Psoas muscle (tissue), 8 donors: ENCODE data around the gene TRAPPC5. TPM values are rescaled to one million over a fixed set of nuclear protein-coding genes. Genes with fewer than 3 reads are reported as not detected.

Experiments used
- ATAC-seq, 4 donors: fragments of 200-7000 bp; cut with Tn5 transposase; one replicate each; pipeline ENCODE4 v1.9.1; 2020; ENCODE audit warnings: moderate library complexity in 3 of 4, mild to moderate bottlenecking in 2 of 4
- DNase-seq, 2 donors: peaks; one replicate each; pipeline ENCODE4 v3.0.0-alpha.2; 2020
- H3K27ac ChIP-seq: fragments of 200-600 bp; one replicate; pipeline ENCODE4 v1.8.0; 2022
- H3K27me3 ChIP-seq, 3 donors: fragments of 200-600 bp in 1 of 3; one replicate each; pipeline versions ENCODE4 v1.6.1 to v1.8.0; 2013 to 2022; ENCODE audit warnings: low read length in 2 of 3, mild to moderate bottlenecking in 2 of 3, moderate library complexity in 1 of 3; ENCODE audit not compliant: insufficient read depth in 3 of 3
- H3K36me3 ChIP-seq, 2 donors: fragments of 200-600 bp in 1 of 2; one replicate each; pipeline versions ENCODE4 v1.6.1 to v1.8.0; 2013 to 2022; ENCODE audit warnings: low read depth in 1 of 2, mild to moderate bottlenecking in 1 of 2, moderate library complexity in 1 of 2; ENCODE audit not compliant: insufficient read depth in 1 of 2
- H3K4me1 ChIP-seq: fragments of 200-600 bp; one replicate; pipeline ENCODE4 v1.8.0; 2022
- H3K4me3 ChIP-seq: fragments of 200-600 bp; one replicate; pipeline ENCODE4 v1.8.0; 2022; ENCODE audit warnings: mild to moderate bottlenecking
- H3K9me3 ChIP-seq: fragments of 200-600 bp; one replicate; pipeline ENCODE4 v1.8.0; 2022
- CTCF ChIP-seq: fragments of 200-600 bp; IDR thresholded peaks from one replicate; pipeline ENCODE4 v1.8.0; 2022; ENCODE audit warnings: antibody characterized with exemption
- WGBS, 3 donors: extraction: QIAGEN DNeasy Blood & Tissue Kit; methylation state at CpG; one replicate each; pipeline versions ENCODE4 v1.1.6 to v1.1.7; 2013; 5-methylcytosine and 5-hydroxymethylcytosine counted together
- intact Hi-C, 2 donors: fragments of 100-400 bp; cut with DNase I; formaldehyde crosslinking; loops; one replicate each; pipeline versions ENCODE4 v1.11.0 to v1.14.2; 2022
- polyA plus RNA-seq, 3 donors: library from polyadenylated mRNA; stranded (reverse); fragments of 200-250 nt; gene quantifications; one replicate each; pipeline ENCODE4 v1.2.3, GENCODE V29; 2013
- total RNA-seq, 4 donors: library from RNA; stranded (reverse); fragmentation: NEBNext Ultra II Directional in 2 of 4; extraction: Animal tissue kit (Norgen Biotek cat#: 25700) in 2 of 4; gene quantifications; one replicate each; pipeline versions ENCODE4 v1.2.1 to v1.2.4, GENCODE V29; 2021 to 2023
- donor health status: healthy with polysubstance abuse.
- donor health status: DM: no; HTN: no; CAD: no; lungs with moderate emphysema.
- donor health status: Bipolar disorder and iron deficiency.
- donor health status: healthy.
- donor health status: DM: yes; HTN: yes; CAD: no.
- donor health status: DM: no; HTN: no; CAD: no.
- donor health status: DM: no; HTN: no; CAD: no.
- donor health status: DM: yes; HTN: yes; CAD: no.

TRAPPC5 gene
- total and polyA plus RNA-seq, 7 donors = 40.6 to 164 (median 101) TPM

DNA sequence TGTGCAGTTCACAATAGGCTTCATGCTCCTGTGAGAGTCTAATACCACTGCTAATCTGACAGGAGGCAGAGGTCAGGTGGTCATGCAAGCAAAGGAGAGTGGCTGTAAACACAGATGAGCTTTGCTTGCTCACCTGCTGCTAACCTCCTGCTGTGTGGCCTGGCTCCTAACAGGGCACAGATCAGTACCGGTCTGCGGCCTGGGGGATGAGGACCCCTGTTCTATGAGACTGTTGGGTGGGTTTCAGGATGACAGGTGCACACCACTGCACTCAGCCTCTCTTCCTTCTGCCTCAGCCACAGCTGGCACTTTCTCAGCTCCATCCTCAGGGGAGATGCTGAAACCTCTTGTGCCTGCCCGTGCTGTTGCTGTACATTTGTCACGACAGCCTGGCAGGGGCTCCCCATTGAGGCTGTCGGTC, 41.6 kb downstream of the TRAPPC5 start:
- Histone ChIP-seq H3K9me3 (no peaks in the 10 kb centered on the region), H3K27me3 (peaks cover 0 to 18% (median 0%) of the 10 kb centered on the region in 3 donors)
- 27 to 37% (median 33%) methylated on average over 5 of the region's 5 CpGs for WGBS, 3 donors

DNA sequence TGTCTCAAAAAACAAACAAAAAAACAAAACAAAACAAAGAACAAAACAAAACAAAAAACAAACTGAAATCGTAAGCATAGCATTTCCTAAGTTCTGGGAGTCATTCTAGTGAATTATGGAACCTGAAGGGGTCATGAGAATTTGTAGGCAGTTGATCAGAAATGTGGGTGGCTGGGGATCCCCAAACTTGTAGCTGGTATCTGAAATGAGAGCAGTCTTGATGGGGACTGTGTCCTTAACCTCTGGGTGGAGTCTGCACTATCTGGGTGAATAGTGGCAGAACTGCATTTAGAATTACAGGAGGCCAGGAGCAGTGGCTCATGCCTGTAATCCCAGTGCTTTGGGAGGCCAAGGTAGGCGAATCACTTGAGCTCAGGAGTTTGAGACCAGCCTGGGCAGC, 45.2 kb downstream of the TRAPPC5 start:
- Histone ChIP-seq H3K27me3 (peaks cover 0 to 47% (median 9%) of the 10 kb centered on the region in 3 donors), H3K4me3 (no peak overlapping the region), H3K27ac (no peak overlapping the region), H3K4me1 (no peaks in the 10 kb centered on the region), H3K9me3 (no peaks in the 10 kb centered on the region), H3K36me3 (no peaks in the 10 kb centered on the region)
- WGBS, 3 donors = 39 to 50% (median 48%) methylated on average over 2 of the region's 2 CpGs
- no peak for ATAC-seq
- intact Hi-C loops = no loop called here
- no peak for DNase-seq
- TF ChIP-seq CTCF = no peak

More for the DNA sequence above, 41.6 kb downstream of the TRAPPC5 start:
- no peaks in the 10 kb centered on the region for H3K4me1 ChIP-seq
- H3K36me3 ChIP-seq = no peaks in the 10 kb centered on the region
- ATAC-seq = no peak
- intact Hi-C loops = no loop called here
- H3K4me3 ChIP-seq = no peak overlapping the region
- TF ChIP-seq CTCF = no peak
- no peak overlapping the region for H3K27ac ChIP-seq
- DNase-seq = no peak

- DNase-seq (no peak), ATAC-seq (no peak)
- Histone ChIP-seq H3K9me3 (no peaks in the 10 kb centered on the region), H3K27ac (no peak overlapping the region), H3K36me3 (no peaks in the 10 kb centered on the region), H3K27me3 (peaks cover 0 to 52% (median 19%) of the 10 kb centered on the region in 3 donors), H3K4me1 (no peaks in the 10 kb centered on the region), H3K4me3 (no peak overlapping the region)
- no peak for TF ChIP-seq CTCF
- WGBS, 3 donors = 13 to 14% (median 14%) methylated on average over 16 of the region's 16 CpGs
- intact Hi-C loops = no loop called here
Measured at GRCh38 chr19:7729211-7729610, 48.6 kb downstream of the TRAPPC5 start.

DNA sequence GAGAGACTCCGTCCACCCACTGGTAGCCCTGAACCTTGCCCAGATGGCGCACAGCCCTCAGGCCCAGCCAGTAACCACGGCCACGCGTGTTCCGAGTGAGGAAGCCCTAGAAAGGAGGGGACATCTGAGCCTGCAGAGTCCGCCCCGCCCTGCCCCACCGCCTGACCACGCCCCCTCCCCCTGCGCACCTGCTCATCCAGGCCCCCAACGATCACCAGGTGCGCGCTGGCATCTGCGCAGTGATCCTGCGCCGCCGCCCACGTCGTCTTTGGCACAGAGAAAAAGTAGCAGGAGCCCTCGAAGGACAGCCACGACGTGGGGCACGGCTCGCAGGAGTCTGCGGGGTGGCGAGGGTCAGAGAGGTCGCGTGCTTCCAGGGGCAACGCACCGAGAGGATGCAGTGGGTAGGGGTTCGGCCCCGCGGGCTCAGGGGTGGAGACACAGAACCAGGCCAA, 49.2 kb downstream of the TRAPPC5 start:
- DNase-seq = no peak
- Histone ChIP-seq H3K36me3 (no peaks in the 10 kb centered on the region), H3K4me3 (no peak overlapping the region), H3K9me3 (no peaks in the 10 kb centered on the region), H3K27me3 (peaks cover 0 to 58% (median 19%) of the 10 kb centered on the region in 3 donors), H3K4me1 (no peaks in the 10 kb centered on the region), H3K27ac (no peak overlapping the region)
- WGBS, 3 donors = 4 to 6% (median 6%) methylated on average over 33 to 34 of the region's 34 CpGs
- TF ChIP-seq CTCF = no peak
- intact Hi-C loops = no loop called here
- ATAC-seq = no peak
